C4-2B (cell line): ENCODE measurements around the gene SP4.

Source experiments
- H3K27ac ChIP-seq: fragments of 450-650 bp; 2 replicates; pipeline ENCODE4 v1.5.1; 2017
- CTCF ChIP-seq: fragments of 450-650 bp; conservative IDR thresholded peaks from 2 replicates; pipeline ENCODE4 v1.5.1; 2017; ENCODE audit warnings: mild to moderate bottlenecking
- ZFX ChIP-seq: fragments of 450-650 bp; IDR thresholded peaks from 2 replicates; pipeline ENCODE4 v1.6.1; 2017

SP4 gene

GRCh38 chr7:21562385-21562784, 134.5 kb downstream of the SP4 start:
- TF ChIP-seq ZFX (no peak), CTCF (no peak)
- no peak overlapping the region for H3K27ac ChIP-seq
